ENCODE results near the gene CABLES1.

Gene CABLES1

GRCh38 chr18:23182606-23183005, 47.3 kb downstream of the CABLES1 start:
- no peak for TF ChIP-seq CTCF (IDR thresholded peaks at IDR 0.05; ENCODE audit: low read depth, low read length)
- in situ Hi-C loops (cut with HindIII; ENCODE audit: low sequenced_read_pairs) = no loop called here
- no peak for DNase-seq (ENCODE audit: low read depth, low spot score)
- H3K4me3 ChIP-seq (ENCODE audit: low read depth, low read length) = no peak overlapping the region

- peak; percentile 27 for DNase-seq (ENCODE audit: low read depth, low spot score)
- H3K4me3 ChIP-seq (ENCODE audit: low read depth, low read length) = no peak overlapping the region
- in situ Hi-C loops (cut with HindIII; ENCODE audit: low sequenced_read_pairs) = no loop called here
- TF ChIP-seq CTCF (IDR thresholded peaks at IDR 0.05; ENCODE audit: low read depth, low read length) = no peak
Measured at GRCh38 chr18:23183411-23184150, 48.3 kb downstream of the CABLES1 start.

- no peak for DNase-seq (ENCODE audit: low read depth, low spot score)
- TF ChIP-seq CTCF (IDR thresholded peaks at IDR 0.05; ENCODE audit: low read depth, low read length) = no peak
- H3K4me3 ChIP-seq (ENCODE audit: low read depth, low read length) = no peak overlapping the region
- in situ Hi-C loops (cut with HindIII; ENCODE audit: low sequenced_read_pairs) = no loop called here
Measured at GRCh38 chr18:23186781-23187180, 51.5 kb downstream of the CABLES1 start.

DNA sequence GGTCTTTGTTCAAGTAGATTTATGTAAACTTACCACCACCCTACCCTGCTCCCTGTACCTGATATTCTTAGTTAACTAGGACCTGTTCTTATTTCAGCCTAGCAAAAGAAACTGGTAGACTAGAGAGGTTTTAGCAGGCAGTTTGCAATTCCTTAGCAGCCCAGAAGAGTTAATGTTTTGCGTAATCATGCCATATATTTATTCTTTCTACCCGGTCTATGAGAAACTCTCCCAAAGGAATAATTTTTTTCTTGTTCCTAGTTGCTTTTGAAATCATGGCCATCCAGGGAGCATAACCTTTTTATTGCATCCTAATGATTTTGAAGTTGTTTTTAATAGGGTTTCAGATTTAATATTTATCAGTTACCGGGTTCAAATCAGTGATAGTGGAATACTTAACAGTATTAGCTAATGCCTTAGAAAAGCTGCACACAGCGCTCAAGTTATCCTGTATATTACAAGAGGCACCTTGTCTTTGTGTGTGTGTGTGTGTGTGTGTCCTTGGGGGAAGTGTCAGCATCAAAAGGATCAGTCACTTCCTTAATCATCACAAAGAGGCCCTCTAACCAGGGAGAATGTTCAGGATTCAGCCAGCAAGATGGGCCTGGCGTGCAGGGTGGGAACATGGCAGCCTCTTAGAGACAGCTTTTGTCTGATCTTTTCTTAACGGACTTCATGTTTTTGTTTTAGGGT, 52.9 kb downstream of the CABLES1 start:
- in situ Hi-C loops (cut with HindIII; ENCODE audit: low sequenced_read_pairs) = no loop called here
- DNase-seq (ENCODE audit: low read depth, low spot score) = no peak
- TF ChIP-seq CTCF (IDR thresholded peaks at IDR 0.05; ENCODE audit: low read depth, low read length) = no peak
- no peak overlapping the region for H3K4me3 ChIP-seq (ENCODE audit: low read depth, low read length)

DNA sequence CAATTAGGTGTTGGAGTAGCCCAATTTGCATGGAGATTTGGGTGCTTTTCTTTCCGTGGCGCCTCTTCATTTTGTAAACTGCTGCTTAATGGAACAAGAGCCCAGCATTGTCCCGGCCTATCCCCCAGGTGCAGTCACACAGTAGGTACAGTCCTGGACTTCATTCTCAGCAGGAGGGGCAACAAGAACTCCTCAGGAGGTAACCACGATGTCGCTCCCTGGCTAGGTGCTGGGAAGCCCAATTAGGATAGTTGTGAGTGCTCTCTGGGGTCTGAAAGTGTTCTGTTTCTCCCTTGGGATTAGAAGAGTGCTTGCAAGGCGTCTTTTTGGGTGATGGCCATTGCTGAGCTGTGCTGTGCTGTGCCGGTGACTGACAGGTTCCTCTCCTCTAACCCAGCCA, 53.8 kb downstream of the CABLES1 start:
- TF ChIP-seq CTCF (IDR thresholded peaks at IDR 0.05; ENCODE audit: low read depth, low read length) = no peak
- H3K4me3 ChIP-seq (ENCODE audit: low read depth, low read length) = no peak overlapping the region
- no peak for DNase-seq (ENCODE audit: low read depth, low spot score)
- in situ Hi-C loops (cut with HindIII; ENCODE audit: low sequenced_read_pairs) = no loop called here

GRCh38 chr18:23189768-23190661, 54.7 kb downstream of the CABLES1 start:
- TF ChIP-seq CTCF (IDR thresholded peaks at IDR 0.05; ENCODE audit: low read depth, low read length) = no peak
- no peak for DNase-seq (ENCODE audit: low read depth, low spot score)
- in situ Hi-C loops (cut with HindIII; ENCODE audit: low sequenced_read_pairs) = no loop called here
- no peak overlapping the region for H3K4me3 ChIP-seq (ENCODE audit: low read depth, low read length)
